ENCODE data around the gene KLHL41. TPM values are rescaled to one million over a fixed set of nuclear protein-coding genes. Genes with fewer than 3 reads are reported as not detected.

Gene KLHL41
- total and polyA plus RNA-seq, 8 donors = 0.37 to 3.7 (median 1.5) TPM; not detected in 4

DNA sequence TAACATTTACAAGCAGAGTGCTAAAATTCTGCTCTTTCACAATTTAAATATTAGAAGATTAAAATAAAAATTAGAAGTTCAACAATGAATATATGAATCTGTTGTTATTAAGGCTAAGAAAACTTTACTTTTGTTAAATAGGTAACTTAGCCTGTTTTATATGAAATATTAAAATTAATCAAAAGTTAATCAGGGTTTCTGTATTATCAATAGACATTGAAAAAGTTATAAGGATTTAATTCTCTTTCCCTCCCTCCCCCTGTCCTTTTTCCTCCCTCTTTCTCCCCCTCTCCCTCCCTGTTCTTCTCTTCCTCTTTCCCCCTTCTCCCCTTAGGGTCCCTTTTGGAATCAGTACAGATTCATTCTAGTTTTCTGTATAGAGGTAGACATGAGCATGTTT, 18.1 kb upstream of the KLHL41 start:
- no peaks in the 10 kb centered on the region for H3K4me1 ChIP-seq
- no peak for DNase-seq
- H3K36me3 ChIP-seq = peaks cover 5 to 59% (median 39%) of the 10 kb centered on the region in 4 donors
- no peaks in the 10 kb centered on the region for H3K27me3 ChIP-seq
- no peaks in the 10 kb centered on the region for H3K9me3 ChIP-seq
- no peak overlapping the region for H3K27ac ChIP-seq
- intact Hi-C loops (cut with DNase I; ENCODE audit: low total_unique reads) = no loop called here
- H3K4me3 ChIP-seq = no peak overlapping the region
- TF ChIP-seq EP300 (IDR thresholded peaks at IDR 0.05) = no peak
- TF ChIP-seq POLR2AphosphoS5 (IDR thresholded peaks at IDR 0.05) = no peak
- TF ChIP-seq POLR2A (IDR thresholded peaks at IDR 0.05) = no peak
- TF ChIP-seq, protein P1, sequence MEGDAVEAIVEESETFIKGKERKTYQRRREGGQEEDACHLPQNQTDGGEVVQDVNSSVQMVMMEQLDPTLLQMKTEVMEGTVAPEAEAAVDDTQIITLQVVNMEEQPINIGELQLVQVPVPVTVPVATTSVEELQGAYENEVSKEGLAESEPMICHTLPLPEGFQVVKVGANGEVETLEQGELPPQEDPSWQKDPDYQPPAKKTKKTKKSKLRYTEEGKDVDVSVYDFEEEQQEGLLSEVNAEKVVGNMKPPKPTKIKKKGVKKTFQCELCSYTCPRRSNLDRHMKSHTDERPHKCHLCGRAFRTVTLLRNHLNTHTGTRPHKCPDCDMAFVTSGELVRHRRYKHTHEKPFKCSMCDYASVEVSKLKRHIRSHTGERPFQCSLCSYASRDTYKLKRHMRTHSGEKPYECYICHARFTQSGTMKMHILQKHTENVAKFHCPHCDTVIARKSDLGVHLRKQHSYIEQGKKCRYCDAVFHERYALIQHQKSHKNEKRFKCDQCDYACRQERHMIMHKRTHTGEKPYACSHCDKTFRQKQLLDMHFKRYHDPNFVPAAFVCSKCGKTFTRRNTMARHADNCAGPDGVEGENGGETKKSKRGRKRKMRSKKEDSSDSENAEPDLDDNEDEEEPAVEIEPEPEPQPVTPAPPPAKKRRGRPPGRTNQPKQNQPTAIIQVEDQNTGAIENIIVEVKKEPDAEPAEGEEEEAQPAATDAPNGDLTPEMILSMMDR (IDR thresholded peaks at IDR 0.05) = no peak

DNA sequence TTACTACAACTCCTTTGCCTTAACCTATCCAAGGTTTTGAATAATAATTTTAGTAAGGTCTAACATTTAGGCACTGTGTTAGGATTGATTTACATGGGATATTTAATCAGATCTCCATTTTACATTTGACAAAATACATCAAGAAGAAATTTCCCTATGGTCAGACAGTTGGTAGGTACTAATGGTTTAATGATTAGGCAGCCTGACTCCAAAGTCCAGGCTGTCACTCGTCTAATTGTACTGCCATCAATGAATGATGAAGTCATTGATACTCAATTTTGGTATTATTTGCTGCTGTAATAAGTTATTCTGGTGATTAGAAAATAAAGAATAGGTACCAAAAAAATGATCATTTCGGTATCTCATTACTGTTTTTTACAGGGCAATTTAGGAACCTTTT, 16.1 kb upstream of the KLHL41 start:
- intact Hi-C loops (cut with DNase I; ENCODE audit: low total_unique reads) = no loop called here
- DNase-seq = no peak
- Histone ChIP-seq H3K4me1 (no peaks in the 10 kb centered on the region), H3K27me3 (no peaks in the 10 kb centered on the region), H3K4me3 (no peak overlapping the region), H3K9me3 (no peaks in the 10 kb centered on the region), H3K36me3 (peaks cover 1 to 59% (median 36%) of the 10 kb centered on the region in 4 donors), H3K27ac (no peak overlapping the region)
- no peak for TF ChIP-seq EP300 (IDR thresholded peaks at IDR 0.05)
- TF ChIP-seq, protein P1 (IDR thresholded peaks at IDR 0.05) = no peak
- TF ChIP-seq POLR2A (IDR thresholded peaks at IDR 0.05) = no peak
- TF ChIP-seq POLR2AphosphoS5 (IDR thresholded peaks at IDR 0.05) = no peak
- WGBS, 5 donors = 73 to 85% (median 84%) methylated on average over 2 of the region's 2 CpGs

DNA sequence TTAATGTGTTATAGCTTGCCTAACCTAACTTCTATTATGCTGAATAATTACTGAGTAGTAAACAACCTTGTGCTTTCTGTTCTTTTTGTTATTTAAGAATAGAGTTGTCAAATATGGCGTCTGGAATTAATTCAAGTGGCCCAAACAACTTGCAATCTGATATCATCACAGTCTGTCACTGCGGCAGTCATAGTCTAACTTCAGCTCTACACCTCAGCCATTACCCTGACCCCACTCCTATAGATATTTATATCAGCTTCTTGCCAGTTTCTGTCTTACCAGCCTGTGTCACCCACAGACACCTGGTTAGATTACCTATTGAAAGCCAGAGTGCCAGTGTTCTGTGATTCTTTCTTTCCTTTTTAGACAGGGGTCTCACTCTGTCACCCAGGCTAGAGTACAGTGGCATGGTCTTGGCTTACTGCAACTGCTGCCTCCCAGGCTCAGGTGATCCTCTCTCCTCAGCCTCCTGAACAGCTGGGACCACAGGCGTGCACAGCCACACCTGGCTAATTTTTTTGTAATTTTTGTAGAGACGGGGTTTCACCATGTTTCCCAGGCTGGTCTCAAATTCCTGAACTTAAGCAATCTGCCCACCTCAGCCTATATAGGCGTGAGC, 14.1 kb upstream of the KLHL41 start:
- no peak overlapping the region for H3K4me3 ChIP-seq
- WGBS, 5 donors = 95 to 98% (median 97%) methylated on average over 5 of the region's 5 CpGs
- intact Hi-C loops (cut with DNase I; ENCODE audit: low total_unique reads) = no loop called here

DNA sequence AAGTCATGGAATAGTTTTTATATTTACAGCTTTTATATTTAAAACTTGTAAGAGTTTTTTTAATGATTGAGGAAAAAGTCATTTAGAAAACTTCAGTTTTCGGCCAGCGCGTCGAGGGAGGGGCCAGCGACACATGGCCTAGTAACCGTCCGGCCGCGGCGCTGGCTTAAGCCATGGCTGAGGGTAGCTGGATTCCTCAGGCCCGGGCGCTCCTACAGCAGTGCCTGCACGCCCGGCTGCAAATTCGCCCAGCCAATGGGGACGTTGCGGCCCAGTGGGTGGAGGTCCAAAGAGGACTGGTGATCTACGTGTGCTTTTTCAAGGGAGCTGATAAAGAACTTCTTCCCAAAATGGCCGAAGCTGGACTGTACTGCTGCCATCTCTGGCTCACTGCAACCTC, 4.9 kb upstream of the KLHL41 start:
- DNase-seq = no peak
- WGBS, 5 donors = 94 to 99% (median 98%) methylated on average over 15 to 19 of the region's 19 CpGs

More for the DNA sequence above, 14.1 kb upstream of the KLHL41 start:
- H3K27ac ChIP-seq = no peak overlapping the region
- H3K27me3 ChIP-seq = no peaks in the 10 kb centered on the region
- no peaks in the 10 kb centered on the region for H3K9me3 ChIP-seq
- TF ChIP-seq, protein P1 (IDR thresholded peaks at IDR 0.05) = no peak
- TF ChIP-seq POLR2A (IDR thresholded peaks at IDR 0.05) (no peak), POLR2AphosphoS5 (IDR thresholded peaks at IDR 0.05) (no peak), EP300 (IDR thresholded peaks at IDR 0.05) (no peak)
- H3K4me1 ChIP-seq = no peaks in the 10 kb centered on the region
- no peak for DNase-seq
- peaks cover 2 to 67% (median 39%) of the 10 kb centered on the region in 4 donors for H3K36me3 ChIP-seq

More for the DNA sequence above, 4.9 kb upstream of the KLHL41 start:
- Histone ChIP-seq H3K27me3 (no peaks in the 10 kb centered on the region), H3K4me3 (no peak overlapping the region), H3K36me3 (peaks cover 3 to 55% (median 43%) of the 10 kb centered on the region in 4 donors), H3K27ac (no peak overlapping the region), H3K4me1 (peaks cover 0 to 20% (median 6%) of the 10 kb centered on the region in 4 donors), H3K9me3 (no peaks in the 10 kb centered on the region)
- intact Hi-C loops (cut with DNase I; ENCODE audit: low total_unique reads) = no loop called here
- TF ChIP-seq EP300 (IDR thresholded peaks at IDR 0.05) (no peak), POLR2A (IDR thresholded peaks at IDR 0.05) (no peak), POLR2AphosphoS5 (IDR thresholded peaks at IDR 0.05) (no peak)
- TF ChIP-seq, protein P1 (IDR thresholded peaks at IDR 0.05) = no peak

Data from stomach (tissue), 9 donors.